Panc1 (cell line): ENCODE results near the gene ADORA1.

Source experiments
- POLR2AphosphoS5 ChIP-seq: IDR thresholded peaks from 2 replicates; pipeline ENCODE4 v1.6.1; 2012; ENCODE audit warnings: mild to moderate bottlenecking, low read depth, low read length, moderate library complexity
- SIN3A ChIP-seq: IDR thresholded peaks from 2 replicates; pipeline ENCODE4 v1.6.1; 2012; ENCODE audit warnings: low read depth, mild to moderate bottlenecking, low read length, moderate library complexity, borderline replicate concordance; ENCODE audit not compliant: insufficient read depth
- TCF7L2 ChIP-seq: IDR thresholded peaks from 2 replicates; pipeline ENCODE4 v1.6.1; 2011; ENCODE audit warnings: mild to moderate bottlenecking, low read depth, low read length, inconsistent platforms
- TF ChIP-seq, protein P1 (sequence below): fragments of 450-650 bp; IDR thresholded peaks from 2 replicates; pipeline ENCODE4 v1.5.1; 2017; ENCODE audit warnings: mild to moderate bottlenecking
- TF ChIP-seq, protein P2 (sequence below), 2 experiments: IDR thresholded peaks; 2 replicates each; pipeline ENCODE4 v1.6.1; 2011 to 2012; ENCODE audit warnings: low read depth in 2 of 2, control low read depth in 1 of 2, low read length in 1 of 2, mild to moderate bottlenecking in 1 of 2, moderate library complexity in 1 of 2; ENCODE audit not compliant: insufficient read depth in 1 of 2

DNA sequence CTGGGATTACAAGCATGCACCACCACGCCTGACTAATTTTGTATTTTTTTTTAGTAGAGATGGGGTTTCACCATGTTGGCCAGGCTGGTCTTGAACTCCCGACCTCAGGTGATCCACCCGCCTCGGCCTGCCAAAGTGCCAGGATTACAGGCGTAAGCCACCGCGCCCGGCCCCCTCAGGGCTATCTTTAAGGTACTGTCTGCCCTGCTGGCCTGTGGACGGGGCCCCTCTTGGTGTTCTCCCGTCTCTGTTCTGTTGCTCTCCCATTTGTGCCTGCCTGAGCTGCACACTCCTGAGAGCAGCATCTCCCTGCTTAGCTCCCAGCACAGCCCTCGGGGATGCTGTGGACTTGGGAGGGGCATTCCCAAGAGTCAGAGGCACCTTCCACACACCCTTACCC is 34.2 kb downstream of the ADORA1 start:
- TF ChIP-seq, protein P1, sequence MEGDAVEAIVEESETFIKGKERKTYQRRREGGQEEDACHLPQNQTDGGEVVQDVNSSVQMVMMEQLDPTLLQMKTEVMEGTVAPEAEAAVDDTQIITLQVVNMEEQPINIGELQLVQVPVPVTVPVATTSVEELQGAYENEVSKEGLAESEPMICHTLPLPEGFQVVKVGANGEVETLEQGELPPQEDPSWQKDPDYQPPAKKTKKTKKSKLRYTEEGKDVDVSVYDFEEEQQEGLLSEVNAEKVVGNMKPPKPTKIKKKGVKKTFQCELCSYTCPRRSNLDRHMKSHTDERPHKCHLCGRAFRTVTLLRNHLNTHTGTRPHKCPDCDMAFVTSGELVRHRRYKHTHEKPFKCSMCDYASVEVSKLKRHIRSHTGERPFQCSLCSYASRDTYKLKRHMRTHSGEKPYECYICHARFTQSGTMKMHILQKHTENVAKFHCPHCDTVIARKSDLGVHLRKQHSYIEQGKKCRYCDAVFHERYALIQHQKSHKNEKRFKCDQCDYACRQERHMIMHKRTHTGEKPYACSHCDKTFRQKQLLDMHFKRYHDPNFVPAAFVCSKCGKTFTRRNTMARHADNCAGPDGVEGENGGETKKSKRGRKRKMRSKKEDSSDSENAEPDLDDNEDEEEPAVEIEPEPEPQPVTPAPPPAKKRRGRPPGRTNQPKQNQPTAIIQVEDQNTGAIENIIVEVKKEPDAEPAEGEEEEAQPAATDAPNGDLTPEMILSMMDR = no peak
- TF ChIP-seq, protein P2, sequence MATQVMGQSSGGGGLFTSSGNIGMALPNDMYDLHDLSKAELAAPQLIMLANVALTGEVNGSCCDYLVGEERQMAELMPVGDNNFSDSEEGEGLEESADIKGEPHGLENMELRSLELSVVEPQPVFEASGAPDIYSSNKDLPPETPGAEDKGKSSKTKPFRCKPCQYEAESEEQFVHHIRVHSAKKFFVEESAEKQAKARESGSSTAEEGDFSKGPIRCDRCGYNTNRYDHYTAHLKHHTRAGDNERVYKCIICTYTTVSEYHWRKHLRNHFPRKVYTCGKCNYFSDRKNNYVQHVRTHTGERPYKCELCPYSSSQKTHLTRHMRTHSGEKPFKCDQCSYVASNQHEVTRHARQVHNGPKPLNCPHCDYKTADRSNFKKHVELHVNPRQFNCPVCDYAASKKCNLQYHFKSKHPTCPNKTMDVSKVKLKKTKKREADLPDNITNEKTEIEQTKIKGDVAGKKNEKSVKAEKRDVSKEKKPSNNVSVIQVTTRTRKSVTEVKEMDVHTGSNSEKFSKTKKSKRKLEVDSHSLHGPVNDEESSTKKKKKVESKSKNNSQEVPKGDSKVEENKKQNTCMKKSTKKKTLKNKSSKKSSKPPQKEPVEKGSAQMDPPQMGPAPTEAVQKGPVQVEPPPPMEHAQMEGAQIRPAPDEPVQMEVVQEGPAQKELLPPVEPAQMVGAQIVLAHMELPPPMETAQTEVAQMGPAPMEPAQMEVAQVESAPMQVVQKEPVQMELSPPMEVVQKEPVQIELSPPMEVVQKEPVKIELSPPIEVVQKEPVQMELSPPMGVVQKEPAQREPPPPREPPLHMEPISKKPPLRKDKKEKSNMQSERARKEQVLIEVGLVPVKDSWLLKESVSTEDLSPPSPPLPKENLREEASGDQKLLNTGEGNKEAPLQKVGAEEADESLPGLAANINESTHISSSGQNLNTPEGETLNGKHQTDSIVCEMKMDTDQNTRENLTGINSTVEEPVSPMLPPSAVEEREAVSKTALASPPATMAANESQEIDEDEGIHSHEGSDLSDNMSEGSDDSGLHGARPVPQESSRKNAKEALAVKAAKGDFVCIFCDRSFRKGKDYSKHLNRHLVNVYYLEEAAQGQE (IDR thresholded peaks at IDR 0.05; ENCODE audit: insufficient read depth in 1 of 2, low read depth in 2 of 2, low read length in 1 of 2) = no peak
- TF ChIP-seq POLR2AphosphoS5 = no peak
- TF ChIP-seq TCF7L2 = no peak
- no peak for TF ChIP-seq SIN3A
